Stimulated activated CD8-positive, alpha-beta memory T cell treated with anti-CD3 and anti-CD28 coated beads, Interleukin-7, amount 100 ng/mL, for 48 hours (primary cell): ENCODE data around the gene STX8.
"Not testable (repeated sequence)": the region's sequence is repeated elsewhere in the genome, so short reads cannot be mapped to it uniquely, and the experiment has no call there.

Experiments used
- DNase-seq, 2 donors: peaks; one replicate each; pipeline ENCODE4 v3.0.0-alpha.2; 2020; ENCODE audit warnings: low read depth in 1 of 2; ENCODE audit errors: extremely low read depth in 1 of 2

Gene STX8

GRCh38 chr17:9512323-9513168, 63.1 kb downstream of the STX8 start:
- no peak for DNase-seq

GRCh38 chr17:9509236-9509816, 66.3 kb downstream of the STX8 start:
- no peak for DNase-seq

- no peak for DNase-seq
These were observed 76.6 kb downstream of the STX8 start for GRCh38 chr17:9499041-9499440.

- no peak for DNase-seq
These were observed 77.1 kb downstream of the STX8 start for GRCh38 chr17:9498490-9498889.

- DNase-seq = no peak
These were observed 87.1 kb downstream of the STX8 start for GRCh38 chr17:9488556-9488955.

GRCh38 chr17:9487406-9487805, 88.2 kb downstream of the STX8 start:
- DNase-seq = no peak

- DNase-seq = no peak
These were observed 90.8 kb downstream of the STX8 start for GRCh38 chr17:9484789-9485188.

GRCh38 chr17:9479964-9480363, 95.7 kb downstream of the STX8 start:
- DNase-seq = no peak

GRCh38 chr17:9478889-9479288, 96.7 kb downstream of the STX8 start:
- DNase-seq = no peak

- DNase-seq = no peak
These were observed 100.4 kb downstream of the STX8 start for GRCh38 chr17:9475101-9475658.

- DNase-seq = no peak
These were observed 101.9 kb downstream of the STX8 start for GRCh38 chr17:9473711-9474110.

GRCh38 chr17:9472541-9472940, 103.1 kb downstream of the STX8 start:
- no peak for DNase-seq

GRCh38 chr17:9472094-9472493, 103.5 kb downstream of the STX8 start:
- no peak for DNase-seq

- no peak for DNase-seq
These were observed 105.4 kb downstream of the STX8 start for GRCh38 chr17:9470171-9470570.

GRCh38 chr17:9468937-9469336, 106.7 kb downstream of the STX8 start:
- DNase-seq = no peak

GRCh38 chr17:9468532-9468931, 107.1 kb downstream of the STX8 start:
- no peak for DNase-seq

GRCh38 chr17:9467518-9467917, 108.1 kb downstream of the STX8 start:
- no peak for DNase-seq

- DNase-seq = no peak
These were observed 110.3 kb downstream of the STX8 start for GRCh38 chr17:9465210-9465921.

GRCh38 chr17:9457005-9457404, 118.6 kb downstream of the STX8 start:
- DNase-seq = no peak

GRCh38 chr17:9456330-9456729, 119.3 kb downstream of the STX8 start:
- DNase-seq = no peak

- DNase-seq = no peak
These were observed 123.7 kb downstream of the STX8 start for GRCh38 chr17:9451934-9452333.

- DNase-seq = not testable (repeated sequence)
These were observed 128.3 kb downstream of the STX8 start for GRCh38 chr17:9447298-9447697.
